H9 (cell line): ENCODE data around the gene RAPH1. TPM values are rescaled to one million over a fixed set of nuclear protein-coding genes. Genes with fewer than 3 reads are reported as not detected.

Experiments used
- DNase-seq: peaks from one replicate; pipeline ENCODE4 v3.0.0-alpha.2; 2017
- H2AFZ ChIP-seq: one replicate; pipeline ENCODE4 v1.6.1; 2013; ENCODE audit warnings: mild to moderate bottlenecking, low read length, control low read depth, moderate library complexity
- H2AK5ac ChIP-seq: 2 replicates; pipeline ENCODE4 v1.6.1; 2013; ENCODE audit warnings: low read length, control low read depth, mixed read lengths; ENCODE audit not compliant: insufficient read length
- H2BK120ac ChIP-seq: one replicate; pipeline ENCODE4 v1.6.1; 2013; ENCODE audit warnings: low read depth, mild to moderate bottlenecking, low read length, control low read depth, inconsistent platforms; ENCODE audit not compliant: poor library complexity, severe bottlenecking
- H2BK12ac ChIP-seq: 2 replicates; pipeline ENCODE4 v1.6.1; 2013; ENCODE audit warnings: low read length, control low read depth, mixed read lengths, low read depth; ENCODE audit not compliant: insufficient read length
- H2BK15ac ChIP-seq: 2 replicates; pipeline ENCODE4 v1.6.1; 2013; ENCODE audit warnings: low read depth, low read length, control low read depth
- H2BK20ac ChIP-seq: one replicate; pipeline ENCODE4 v1.6.1; 2013; ENCODE audit warnings: low read depth, mild to moderate bottlenecking, low read length, control low read depth, inconsistent platforms; ENCODE audit not compliant: poor library complexity, severe bottlenecking
- H2BK5ac ChIP-seq: 2 replicates; pipeline ENCODE4 v1.6.1; 2013; ENCODE audit warnings: low read length, control low read depth, mixed read lengths; ENCODE audit not compliant: insufficient read length
- H3K14ac ChIP-seq: 2 replicates; pipeline ENCODE4 v1.6.1; 2013; ENCODE audit warnings: low read length, control low read depth; ENCODE audit not compliant: insufficient read depth
- H3K18ac ChIP-seq: 2 replicates; pipeline ENCODE4 v1.6.1; 2013; ENCODE audit warnings: low read depth, mild to moderate bottlenecking, mixed read lengths, low read length, control low read depth; ENCODE audit not compliant: insufficient read length
- H3K23ac ChIP-seq: 2 replicates; pipeline ENCODE4 v1.6.1; 2013; ENCODE audit warnings: low read length, control low read depth, mixed read lengths, low read depth; ENCODE audit not compliant: insufficient read length
- H3K23me2 ChIP-seq: 2 replicates; pipeline ENCODE4 v1.6.1; 2013; ENCODE audit warnings: low read depth, mild to moderate bottlenecking, mixed read lengths, low read length, control low read depth; ENCODE audit not compliant: insufficient read length, poor library complexity, severe bottlenecking
- H3K27ac ChIP-seq: 2 replicates; pipeline ENCODE4 v1.5.1; 2013; ENCODE audit warnings: low read length, control low read depth, mixed read lengths, low read depth; ENCODE audit not compliant: insufficient read length
- H3K27me3 ChIP-seq: 2 replicates; pipeline ENCODE4 v1.6.1; 2013; ENCODE audit warnings: low read length, control low read depth, inconsistent platforms; ENCODE audit not compliant: insufficient read depth
- H3K4ac ChIP-seq: 2 replicates; pipeline ENCODE4 v1.6.1; 2013; ENCODE audit warnings: low read depth, mild to moderate bottlenecking, control low read depth, inconsistent platforms, low read length, moderate library complexity
- H3K4me1 ChIP-seq: 2 replicates; pipeline ENCODE4 v1.6.1; 2013; ENCODE audit warnings: low read length, control low read depth, inconsistent platforms; ENCODE audit not compliant: insufficient read depth
- H3K4me2 ChIP-seq: 2 replicates; pipeline ENCODE4 v1.6.1; 2013; ENCODE audit warnings: low read length, control low read depth, mixed read lengths; ENCODE audit not compliant: insufficient read length, insufficient read depth
- H3K56ac ChIP-seq: 2 replicates; pipeline ENCODE4 v1.6.1; 2013; ENCODE audit warnings: low read depth, mild to moderate bottlenecking, mixed read lengths, low read length, control low read depth; ENCODE audit not compliant: insufficient read length
- H3K79me1 ChIP-seq: 2 replicates; pipeline ENCODE4 v1.6.1; 2013; ENCODE audit warnings: low read depth, mild to moderate bottlenecking, moderate library complexity, low read length, control low read depth, inconsistent platforms; ENCODE audit not compliant: insufficient read depth, poor library complexity, severe bottlenecking
- H3K79me2 ChIP-seq: 2 replicates; pipeline ENCODE4 v1.6.1; 2013; ENCODE audit warnings: low read length, control low read depth, inconsistent platforms; ENCODE audit not compliant: insufficient read depth
- H3K9ac ChIP-seq: 2 replicates; pipeline ENCODE4 v1.6.1; 2013; ENCODE audit warnings: low read length, control low read depth, mixed read lengths; ENCODE audit not compliant: insufficient read length; ENCODE audit errors: extremely low read depth
- H3K9me3 ChIP-seq: one replicate; pipeline ENCODE4 v1.6.1; 2013; ENCODE audit warnings: low read depth, low read length, inconsistent platforms; ENCODE audit not compliant: control insufficient read depth
- H3T11ph ChIP-seq: one replicate; pipeline ENCODE4 v1.6.1; 2013; ENCODE audit warnings: mild to moderate bottlenecking, low read length, control low read depth, inconsistent platforms
- H4K20me1 ChIP-seq: one replicate; pipeline ENCODE4 v1.6.1; 2013; ENCODE audit not compliant: control insufficient read depth, insufficient read length, insufficient read depth
- H4K5ac ChIP-seq: 2 replicates; pipeline ENCODE4 v1.6.1; 2013; ENCODE audit warnings: low read depth, mild to moderate bottlenecking, mixed read lengths, low read length, control low read depth; ENCODE audit not compliant: insufficient read length
- H4K8ac ChIP-seq: replicated peaks from 2 replicates; pipeline ENCODE4 v1.6.1; 2013; ENCODE audit warnings: low read length, control low read depth, mixed read lengths, low read depth; ENCODE audit not compliant: insufficient read length
- H4K91ac ChIP-seq: 2 replicates; pipeline ENCODE4 v1.6.1; 2013; ENCODE audit warnings: low read depth, mild to moderate bottlenecking, moderate library complexity, mixed read lengths, low read length, control low read depth; ENCODE audit not compliant: insufficient read length
- H3K27ac Mint-ChIP-seq, 3 experiments: 2 replicates in 2 of 3; 3 replicates in 1 of 3; pipeline ENCODE4 v1.8.0; 2020 to 2021; ENCODE audit warnings: mixed read lengths in 3 of 3, mild to moderate bottlenecking in 1 of 3, moderate library complexity in 1 of 3
- H3K27me3 Mint-ChIP-seq: 2 replicates; pipeline ENCODE4 v1.8.0; 2021; ENCODE audit warnings: low read depth, mild to moderate bottlenecking, moderate library complexity, mixed read lengths
- H3K36me3 Mint-ChIP-seq, 3 experiments: 2 replicates in 2 of 3; 3 replicates in 1 of 3; pipeline ENCODE4 v1.8.0; 2020 to 2021; ENCODE audit warnings: low read depth in 3 of 3, mixed read lengths in 3 of 3; ENCODE audit not compliant: insufficient read depth in 1 of 3
- H3K4me1 Mint-ChIP-seq, 2 experiments: 2 replicates each; pipeline ENCODE4 v1.8.0; 2020; ENCODE audit warnings: mixed read lengths in 2 of 2
- H3K4me3 Mint-ChIP-seq, 2 experiments: 2 replicates in 1 of 2; 3 replicates in 1 of 2; pipeline ENCODE4 v1.8.0; 2020 to 2021; ENCODE audit warnings: mild to moderate bottlenecking in 2 of 2, mixed read lengths in 2 of 2, moderate library complexity in 1 of 2
- H3K9me3 Mint-ChIP-seq, 2 experiments: 2 replicates in 1 of 2; 3 replicates in 1 of 2; pipeline ENCODE4 v1.8.0; 2020; ENCODE audit warnings: mild to moderate bottlenecking in 2 of 2, mixed read lengths in 2 of 2, moderate library complexity in 1 of 2
- CTCF ChIP-seq: fragments of 200-600 bp; sonication (generic); conservative IDR thresholded peaks from 3 replicates; pipeline ENCODE4 v1.8.0; 2021; ENCODE audit warnings: antibody characterized with exemption, mild to moderate bottlenecking
- WGBS: extraction: QIAGEN DNeasy Blood & Tissue Kit; methylation state at CpG from one replicate; pipeline ENCODE4 v1.1.7; 2013; ENCODE audit warnings: missing lambda C conversion rate, low lambda C conversion rate, mixed read lengths; ENCODE audit not compliant: insufficient read length; ENCODE audit errors: extremely low coverage; 5-methylcytosine and 5-hydroxymethylcytosine counted together
- total RNA-seq: library from RNA; stranded (reverse); gene quantifications from 2 replicates; pipeline ENCODE4 v1.2.1, GENCODE V29; 2021

RAPH1 gene
- total RNA-seq, 1 experiment from 2014 or later = 17.1 TPM

DNA sequence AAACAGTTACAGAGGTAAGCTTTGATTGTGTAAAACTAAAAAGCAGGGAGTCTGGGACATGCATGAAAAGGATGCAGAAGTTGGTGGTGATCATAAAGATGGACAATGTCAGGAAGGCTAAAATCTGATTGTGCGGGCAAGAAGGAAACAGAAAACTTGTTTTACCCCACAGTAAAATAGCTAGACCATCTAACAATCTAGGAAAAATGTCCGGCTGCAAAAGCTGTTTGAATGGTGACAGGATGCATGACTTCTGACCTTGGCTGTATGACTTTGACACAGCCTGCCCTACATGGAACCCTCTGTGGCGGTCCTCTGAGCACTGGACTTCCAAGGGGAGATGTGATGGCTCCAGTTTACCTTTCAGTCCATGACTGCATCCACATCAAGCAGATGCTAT, 93.6 kb downstream of the RAPH1 start:
- H3K23ac ChIP-seq = no peak overlapping the region
- H4K5ac ChIP-seq = no peak overlapping the region
- H2BK15ac ChIP-seq = no peak overlapping the region
- no peak for TF ChIP-seq CTCF
- H3K27ac Mint-ChIP-seq = peak overlapping the region in 1 of 3 experiments; percentile 22; a peak in 1 of 7 replicates
- H3K18ac ChIP-seq = no peak overlapping the region
- no peak for DNase-seq
- no peak overlapping the region for H2BK120ac ChIP-seq
- H2BK20ac ChIP-seq = no peak overlapping the region
- no peak overlapping the region for H3K4me3 Mint-ChIP-seq
- H3K27me3 ChIP-seq = no peaks in the 10 kb centered on the region
- H3K27ac ChIP-seq = no peak overlapping the region
- H3K14ac ChIP-seq = no peak overlapping the region
- no peak overlapping the region for H2AK5ac ChIP-seq
- no peaks in the 10 kb centered on the region for H3K23me2 ChIP-seq
- no peak overlapping the region for H3K4me2 ChIP-seq
- WGBS = no CpG with 5 or more reads among the region's 3 CpGs
- no peak overlapping the region for H4K8ac ChIP-seq
- H3K9ac ChIP-seq = no peak overlapping the region
- H2BK5ac ChIP-seq = no peak overlapping the region
- no peak overlapping the region for H3K56ac ChIP-seq
- H3K79me2 ChIP-seq = no peaks in the 10 kb centered on the region
- H3K4me1 Mint-ChIP-seq = peaks cover 9 to 19% of the 10 kb centered on the region in 2 experiments
- H4K20me1 ChIP-seq = no peaks in the 10 kb centered on the region
- H2BK12ac ChIP-seq = no peak overlapping the region
- no peaks in the 10 kb centered on the region for H3K27me3 Mint-ChIP-seq
- no peak overlapping the region for H3T11ph ChIP-seq
- no peak overlapping the region for H3K4ac ChIP-seq
- no peaks in the 10 kb centered on the region for H3K9me3 Mint-ChIP-seq
- no peaks in the 10 kb centered on the region for H3K9me3 ChIP-seq
- no peaks in the 10 kb centered on the region for H3K4me1 ChIP-seq
- H3K36me3 Mint-ChIP-seq = peaks cover 6 to 33% (median 31%) of the 10 kb centered on the region in 3 experiments; a peak in 6 of 7 replicates
- no peak overlapping the region for H4K91ac ChIP-seq
- no peaks in the 10 kb centered on the region for H3K79me1 ChIP-seq
- no peak overlapping the region for H2AFZ ChIP-seq
